NB4 (cell line): ENCODE measurements around the gene CD74.

Source experiments
- MYC ChIP-seq: IDR thresholded peaks from 2 replicates; pipeline ENCODE4 v1.6.1; 2011; ENCODE audit warnings: low read depth, low read length
- POLR2A ChIP-seq: IDR thresholded peaks from 2 replicates; pipeline ENCODE4 v1.6.1; 2011; ENCODE audit warnings: mild to moderate bottlenecking; ENCODE audit not compliant: insufficient read length; ENCODE audit errors: extremely low read depth
- TF ChIP-seq, protein P1 (sequence below): IDR thresholded peaks from one replicate; pipeline ENCODE4 v1.5.1; 2012; ENCODE audit warnings: low read depth, low read length
- TF ChIP-seq, protein P2 (sequence below): IDR thresholded peaks from 2 replicates; pipeline ENCODE4 v1.6.1; 2011; ENCODE audit warnings: low read depth, low read length

DNA sequence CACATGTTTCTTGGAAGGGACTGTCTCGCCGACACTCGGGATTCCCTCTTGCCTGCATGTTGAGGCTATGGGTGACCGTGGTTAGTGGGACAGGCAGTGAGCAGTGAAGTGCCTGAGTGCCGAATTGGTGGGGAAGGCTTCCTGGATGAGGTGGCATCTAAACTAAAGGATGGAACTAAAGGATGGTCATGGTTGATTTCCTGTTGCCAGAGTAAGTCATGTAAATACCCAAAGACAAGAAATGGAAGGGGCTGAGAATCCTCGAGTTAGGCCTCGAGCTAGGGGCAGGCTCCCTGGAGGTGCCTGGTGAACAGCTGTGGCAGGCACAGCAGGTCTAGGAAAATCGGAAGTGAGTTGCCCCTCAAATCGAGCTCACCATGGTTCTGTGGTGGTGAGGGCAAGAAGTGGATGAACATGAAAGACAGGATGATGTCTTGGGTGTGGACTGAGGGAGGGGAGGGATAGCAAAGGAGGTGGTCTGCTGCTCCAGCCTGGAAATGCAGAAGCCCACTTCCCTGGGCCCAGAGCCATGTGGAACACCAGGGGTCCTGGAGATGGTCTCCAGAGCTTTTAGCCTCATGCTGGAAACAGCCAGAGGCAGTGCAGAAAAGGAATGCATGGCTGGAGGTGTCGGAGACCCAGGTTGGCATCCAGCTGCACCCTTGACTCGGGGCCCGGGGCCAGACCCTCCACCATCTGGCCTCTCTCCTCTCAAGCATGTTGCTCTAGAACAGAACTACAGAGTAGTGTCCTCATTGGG, 12.2 kb downstream of the CD74 start:
- TF ChIP-seq, protein P1, sequence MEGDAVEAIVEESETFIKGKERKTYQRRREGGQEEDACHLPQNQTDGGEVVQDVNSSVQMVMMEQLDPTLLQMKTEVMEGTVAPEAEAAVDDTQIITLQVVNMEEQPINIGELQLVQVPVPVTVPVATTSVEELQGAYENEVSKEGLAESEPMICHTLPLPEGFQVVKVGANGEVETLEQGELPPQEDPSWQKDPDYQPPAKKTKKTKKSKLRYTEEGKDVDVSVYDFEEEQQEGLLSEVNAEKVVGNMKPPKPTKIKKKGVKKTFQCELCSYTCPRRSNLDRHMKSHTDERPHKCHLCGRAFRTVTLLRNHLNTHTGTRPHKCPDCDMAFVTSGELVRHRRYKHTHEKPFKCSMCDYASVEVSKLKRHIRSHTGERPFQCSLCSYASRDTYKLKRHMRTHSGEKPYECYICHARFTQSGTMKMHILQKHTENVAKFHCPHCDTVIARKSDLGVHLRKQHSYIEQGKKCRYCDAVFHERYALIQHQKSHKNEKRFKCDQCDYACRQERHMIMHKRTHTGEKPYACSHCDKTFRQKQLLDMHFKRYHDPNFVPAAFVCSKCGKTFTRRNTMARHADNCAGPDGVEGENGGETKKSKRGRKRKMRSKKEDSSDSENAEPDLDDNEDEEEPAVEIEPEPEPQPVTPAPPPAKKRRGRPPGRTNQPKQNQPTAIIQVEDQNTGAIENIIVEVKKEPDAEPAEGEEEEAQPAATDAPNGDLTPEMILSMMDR = no peak
- no peak for TF ChIP-seq POLR2A
- no peak for TF ChIP-seq MYC
- TF ChIP-seq, protein P2, sequence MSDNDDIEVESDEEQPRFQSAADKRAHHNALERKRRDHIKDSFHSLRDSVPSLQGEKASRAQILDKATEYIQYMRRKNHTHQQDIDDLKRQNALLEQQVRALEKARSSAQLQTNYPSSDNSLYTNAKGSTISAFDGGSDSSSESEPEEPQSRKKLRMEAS = no peak
